GM23338 (cell line): ENCODE results near the gene VSIR. TPM values are rescaled to one million over a fixed set of nuclear protein-coding genes. Genes with fewer than 3 reads are reported as not detected.
A peak's percentile ranks its signal among the peaks of the same experiment; 100 is the strongest.

Experiments used
- ATAC-seq: fragments of 200-7000 bp; cut with Tn5 transposase; 3 replicates; pipeline ENCODE4 v1.9.1; 2020
- DNase-seq: peaks from one replicate; pipeline ENCODE4 v3.0.0-alpha.2; 2015; ENCODE audit warnings: low spot score
- H2AFZ ChIP-seq: fragments of 200-600 bp; sonication (generic); 2 replicates; pipeline ENCODE4 v1.8.0; 2016; ENCODE audit warnings: antibody characterized with exemption, mild to moderate bottlenecking, moderate library complexity
- H3F3A ChIP-seq: fragments of 200-600 bp; sonication (generic); replicated peaks from 2 replicates; pipeline ENCODE4 v1.8.0; 2017; ENCODE audit warnings: antibody characterized with exemption, mixed run types, low read depth
- H3K27ac ChIP-seq: fragments of 200-600 bp; sonication (generic); 2 replicates; pipeline ENCODE4 v1.6.1; 2016; ENCODE audit warnings: low read depth
- H3K27me3 ChIP-seq: fragments of 200-600 bp; sonication (generic); 2 replicates; pipeline ENCODE4 v1.8.0; 2016; ENCODE audit warnings: mild to moderate bottlenecking, mixed run types, moderate library complexity; ENCODE audit not compliant: insufficient read depth
- H3K36me3 ChIP-seq: fragments of 200-600 bp; sonication (generic); 2 replicates; pipeline ENCODE4 v1.8.0; 2016; ENCODE audit warnings: mild to moderate bottlenecking; ENCODE audit not compliant: insufficient read depth
- H3K4me1 ChIP-seq: fragments of 200-600 bp; sonication (generic); 2 replicates; pipeline ENCODE4 v1.8.0; 2016; ENCODE audit warnings: mild to moderate bottlenecking, moderate library complexity; ENCODE audit not compliant: insufficient read depth
- H3K4me2 ChIP-seq: fragments of 200-600 bp; sonication (generic); 2 replicates; pipeline ENCODE4 v1.7.1; 2017; ENCODE audit warnings: mixed run types
- H3K4me3 ChIP-seq: fragments of 200-600 bp; sonication (generic); 2 replicates; pipeline ENCODE4 v1.6.1; 2016; ENCODE audit warnings: mixed run types
- H3K79me2 ChIP-seq: fragments of 200-600 bp; sonication (generic); replicated peaks from 2 replicates; pipeline ENCODE4 v1.8.0; 2017; ENCODE audit warnings: mild to moderate bottlenecking; ENCODE audit not compliant: insufficient read depth
- H3K9me2 ChIP-seq: fragments of 200-600 bp; sonication (generic); 2 replicates; pipeline ENCODE4 v1.8.0; 2017; ENCODE audit not compliant: insufficient read depth
- H4K20me1 ChIP-seq: fragments of 200-600 bp; sonication (generic); replicated peaks from 2 replicates; pipeline ENCODE4 v1.8.0; 2017; ENCODE audit warnings: mild to moderate bottlenecking; ENCODE audit not compliant: insufficient read depth
- H3K27ac Mint-ChIP-seq: 2 replicates; pipeline ENCODE4 v1.8.0; 2020; ENCODE audit warnings: inconsistent platforms, mild to moderate bottlenecking, moderate library complexity, mixed read lengths
- H3K27me3 Mint-ChIP-seq: 3 replicates; pipeline ENCODE4 v1.8.0; 2022; ENCODE audit warnings: low read depth, mild to moderate bottlenecking, moderate library complexity, mixed read lengths, inconsistent platforms; ENCODE audit not compliant: insufficient read depth, poor library complexity
- H3K36me3 Mint-ChIP-seq: 3 replicates; pipeline ENCODE4 v1.8.0; 2021; ENCODE audit warnings: low read depth, mild to moderate bottlenecking, inconsistent platforms, moderate library complexity, mixed read lengths
- H3K4me1 Mint-ChIP-seq: 3 replicates; pipeline ENCODE4 v1.8.0; 2020; ENCODE audit warnings: mild to moderate bottlenecking, inconsistent platforms, mixed read lengths
- H3K4me3 Mint-ChIP-seq: 3 replicates; pipeline ENCODE4 v1.8.0; 2021; ENCODE audit warnings: moderate library complexity, mild to moderate bottlenecking, inconsistent platforms, mixed read lengths
- H3K9me3 Mint-ChIP-seq: 3 replicates; pipeline ENCODE4 v1.8.0; 2020; ENCODE audit warnings: moderate library complexity, mild to moderate bottlenecking, inconsistent platforms, mixed read lengths
- CTCF ChIP-seq, 2 experiments: fragments of 200-600 bp in 1 of 2; sonication (generic) in 1 of 2; conservative IDR thresholded peaks; 2 replicates each; pipeline versions ENCODE4 v1.5.1 to v1.6.1; 2016 to 2017; ENCODE audit warnings: antibody characterized with exemption in 2 of 2, low read depth in 2 of 2, mild to moderate bottlenecking in 2 of 2, moderate library complexity in 1 of 2
- ETS1 ChIP-seq: IDR thresholded peaks from 2 replicates; pipeline ENCODE4 v1.6.1; 2016; ENCODE audit warnings: antibody characterized with exemption
- EZH2phosphoT487 ChIP-seq: fragments of 200-600 bp; sonication (generic); IDR thresholded peaks from one replicate; pipeline ENCODE4 v1.8.1; 2018; ENCODE audit warnings: antibody characterized with exemption; ENCODE audit not compliant: unreplicated experiment
- NANOG ChIP-seq: IDR thresholded peaks from 2 replicates; pipeline ENCODE4 v1.6.1; 2016; ENCODE audit warnings: antibody characterized with exemption, borderline replicate concordance
- POLR2AphosphoS5 ChIP-seq: IDR thresholded peaks from 2 replicates; pipeline ENCODE4 v1.6.1; 2016; ENCODE audit warnings: antibody characterized with exemption, low read depth
- REST ChIP-seq: IDR thresholded peaks from one replicate; pipeline ENCODE4 v1.6.1; 2018; ENCODE audit warnings: antibody characterized with exemption; ENCODE audit not compliant: unreplicated experiment
- STAT1 ChIP-seq: IDR thresholded peaks from one replicate; pipeline ENCODE4 v1.6.1; 2016; ENCODE audit warnings: antibody characterized with exemption; ENCODE audit not compliant: unreplicated experiment
- ZNF114 ChIP-seq: fragments of 250-450 bp; sonication (Bioruptor Pico); IDR thresholded peaks from 2 replicates; pipeline ENCODE4 v1.5.0; 2020; ENCODE audit warnings: mild to moderate bottlenecking, moderate library complexity
- ZNF331 ChIP-seq: fragments of 250-450 bp; sonication (Bioruptor Pico); IDR thresholded peaks from 2 replicates; pipeline ENCODE4 v1.5.0; 2020; ENCODE audit warnings: low read depth, mild to moderate bottlenecking, moderate library complexity
- polyA plus RNA-seq: library from polyadenylated mRNA; unstranded; fragments of >200 nt; fragmentation: Nextera tagmentation; extraction: Ambion mirVana; gene quantifications from 2 replicates; pipeline ENCODE4 v1.2.1, GENCODE V29; 2016
- total RNA-seq: library from RNA; depleted of rRNA; stranded (reverse); fragments of >200 nt; shearing (Covaris generic); gene quantifications from 2 replicates; pipeline ENCODE4 v1.2.3, GENCODE V29; 2014

VSIR gene
- total and polyA plus RNA-seq, 2 experiments from 2014 or later: 0.10 to 0.74 TPM

- no peak for TF ChIP-seq CTCF (conservative IDR thresholded peaks at IDR 0.05; ENCODE audit: low read depth in 2 of 2)
- no peak for TF ChIP-seq ZNF114 (CRISPR knock-in tag)
- TF ChIP-seq REST: peak; percentile 29
- H3K9me3 Mint-ChIP-seq: no peaks in the 10 kb centered on the region
- Histone ChIP-seq H3K4me2 (peak within 1 kb of the TSS; percentile 43; the same call in 1 of the 2 replicates), H3K4me3 (no peak within 1 kb of the TSS), H3K27ac (no peak within 1 kb of the TSS), H2AFZ (peak within 1 kb of the TSS; percentile 85), H3K79me2 (no peaks in the 10 kb centered on the region), H3F3A (no peaks in the 10 kb centered on the region), H3K27me3 (no peaks in the 10 kb centered on the region), H3K4me1 (no peaks in the 10 kb centered on the region), H3K9me2 (no peaks in the 10 kb centered on the region), H3K36me3 (no peaks in the 10 kb centered on the region), H4K20me1 (no peaks in the 10 kb centered on the region)
- H3K4me3 Mint-ChIP-seq: no peak within 1 kb of the TSS; the same call in 2 of the 3 replicates
- peaks cover 5% of the 10 kb centered on the region; the same call in 2 of the 3 replicates for H3K4me1 Mint-ChIP-seq
- no peak within 1 kb of the TSS for H3K27ac Mint-ChIP-seq
- H3K27me3 Mint-ChIP-seq: peaks cover 23% of the 10 kb centered on the region
- DNase-seq (peak; percentile 66), ATAC-seq (peak; percentile 89)
- H3K36me3 Mint-ChIP-seq: no peaks in the 10 kb centered on the region
Measured at GRCh38 chr10:71719464-71720201, 53.7 kb downstream of the VSIR start, which contains the start of gene C10orf105. Gene C10orf105 (minus strand): TSS chr10:71719778. CDS start chr10:71716337, 3,441 bp downstream.

DNA sequence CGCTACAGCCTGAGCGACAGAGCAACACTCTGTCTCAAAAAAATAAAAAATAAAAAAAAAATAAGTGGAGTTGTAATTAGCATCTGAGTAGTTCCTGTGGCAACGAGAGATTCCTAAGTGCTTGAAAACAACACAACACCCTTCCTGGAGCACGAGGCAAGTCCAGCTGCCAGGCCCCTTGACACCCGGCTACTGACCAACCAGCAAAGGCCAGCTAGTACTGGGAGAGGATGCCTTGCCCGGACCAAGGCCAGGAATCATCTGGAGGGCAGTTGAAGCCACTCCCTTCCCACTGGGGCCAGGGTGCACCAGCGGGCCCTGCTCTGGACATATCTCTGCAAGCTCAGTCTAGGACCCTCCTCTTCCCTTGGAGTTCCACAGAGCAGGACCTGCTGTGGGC is 54.3 kb downstream of the VSIR start:
- no peak for ATAC-seq
- TF ChIP-seq NANOG: no peak
- no peak for TF ChIP-seq EZH2phosphoT487
- no peak for TF ChIP-seq POLR2AphosphoS5
- no peak for TF ChIP-seq ETS1
- TF ChIP-seq CTCF (conservative IDR thresholded peaks at IDR 0.05; ENCODE audit: low read depth in 2 of 2): no peak
- TF ChIP-seq ZNF331 (CRISPR knock-in tag): no peak
- TF ChIP-seq ZNF114 (CRISPR knock-in tag): no peak
- TF ChIP-seq STAT1: no peak
- no peak for TF ChIP-seq REST

More for the DNA sequence above, 54.3 kb downstream of the VSIR start:
- Mint-ChIP-seq H3K36me3 (no peaks in the 10 kb centered on the region), H3K27me3 (peaks cover 24% of the 10 kb centered on the region), H3K4me3 (no peak overlapping the region), H3K9me3 (no peaks in the 10 kb centered on the region), H3K27ac (no peak overlapping the region), H3K4me1 (peaks cover 7% of the 10 kb centered on the region; the same call in 2 of the 3 replicates)
- Histone ChIP-seq H3K36me3 (no peaks in the 10 kb centered on the region), H4K20me1 (no peaks in the 10 kb centered on the region), H3K4me2 (no peak overlapping the region), H3K4me3 (no peak overlapping the region), H3K4me1 (peaks cover under 1% of the 10 kb centered on the region; the same call in 1 of the 2 replicates), H3K79me2 (no peaks in the 10 kb centered on the region), H3F3A (no peaks in the 10 kb centered on the region), H3K9me2 (no peaks in the 10 kb centered on the region), H3K27ac (no peak overlapping the region), H2AFZ (no peak overlapping the region), H3K27me3 (no peaks in the 10 kb centered on the region)
- no peak for DNase-seq
